ENCODE data around the gene SLBP. TPM values are rescaled to one million over a fixed set of nuclear protein-coding genes. Genes with fewer than 3 reads are reported as not detected.

SLBP gene
- total RNA-seq, 1 donor from 2014 or later: 14.3 TPM

GRCh38 chr4:1666391-1666790 lies 45.7 kb downstream of the SLBP start:
- intact Hi-C loops (cut with micrococcal nuclease): no loop called here
- DNase-seq: peak; percentile 83
- peak; percentile 91 for ATAC-seq

GRCh38 chr4:1664141-1664540 lies 48.0 kb downstream of the SLBP start:
- DNase-seq: no peak
- intact Hi-C loops (cut with micrococcal nuclease): no loop called here
- ATAC-seq: no peak

DNA sequence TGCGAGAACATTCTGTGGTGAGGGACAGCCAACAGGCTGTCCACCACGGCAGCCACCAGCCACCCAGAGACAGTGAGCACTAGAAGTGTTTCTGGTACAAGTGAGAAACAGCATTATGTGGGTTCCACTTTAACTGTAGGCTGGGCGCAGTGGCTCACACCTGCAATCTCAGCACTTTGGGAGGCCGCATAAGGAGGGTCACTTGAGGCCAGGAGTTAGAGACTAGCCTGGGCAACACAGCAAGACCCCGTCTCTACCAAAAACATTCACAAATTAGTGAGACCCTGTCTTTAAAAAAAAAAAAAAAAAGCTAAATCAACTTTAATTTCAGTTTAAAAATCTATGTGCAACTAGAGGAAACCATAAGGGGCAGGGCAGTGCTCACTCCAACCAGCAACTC lies 48.6 kb downstream of the SLBP start:
- intact Hi-C loops (cut with micrococcal nuclease): no loop called here

GRCh38 chr4:1661695-1662094 lies 50.4 kb downstream of the SLBP start:
- no peak for DNase-seq
- ATAC-seq: no peak
- intact Hi-C loops (cut with micrococcal nuclease): no loop called here

More for the DNA sequence above, 48.6 kb downstream of the SLBP start:
- DNase-seq (no peak), ATAC-seq (no peak)

GRCh38 chr4:1660948-1661677 lies 51.0 kb downstream of the SLBP start:
- intact Hi-C loops (cut with micrococcal nuclease): no loop called here
- ATAC-seq (no peak), DNase-seq (no peak)

- intact Hi-C loops (cut with micrococcal nuclease): no loop called here
- ATAC-seq (no peak), DNase-seq (no peak)
Observed at GRCh38 chr4:1659104-1660043, 52.7 kb downstream of the SLBP start.

GRCh38 chr4:1658581-1658980 lies 53.5 kb downstream of the SLBP start:
- intact Hi-C loops (cut with micrococcal nuclease): no loop called here
- no peak for DNase-seq

GRCh38 chr4:1658146-1658545 lies 54.0 kb downstream of the SLBP start:
- intact Hi-C loops (cut with micrococcal nuclease): no loop called here
- ATAC-seq: no peak
- DNase-seq: no peak

More at GRCh38 chr4:1658581-1658980, 53.5 kb downstream of the SLBP start:
- no peak for ATAC-seq

GRCh38 chr4:1656986-1657385 lies 55.1 kb downstream of the SLBP start:
- no peak for ATAC-seq
- no peak for DNase-seq
- intact Hi-C loops (cut with micrococcal nuclease): no loop called here

DNA sequence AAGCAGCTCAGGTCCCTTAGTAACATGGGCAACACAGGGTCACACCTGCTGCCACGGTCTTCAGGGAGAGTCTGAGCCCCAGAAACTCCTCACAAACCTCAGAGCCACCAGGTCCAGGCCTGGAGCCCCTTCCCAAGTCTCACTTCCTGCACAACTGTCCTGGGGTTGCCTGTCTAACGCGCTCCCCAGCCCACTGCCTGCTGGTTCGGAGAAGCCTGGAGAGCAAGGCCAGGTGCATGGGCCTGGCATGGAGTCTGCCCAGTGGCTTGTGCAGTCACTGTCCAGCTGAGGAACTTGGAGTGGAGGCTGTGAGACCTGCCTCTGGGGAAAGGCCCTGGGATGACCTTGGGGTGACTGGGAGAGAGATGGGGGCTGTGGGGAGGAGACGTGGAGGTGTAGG lies 56.0 kb downstream of the SLBP start:
- no peak for DNase-seq
- no peak for ATAC-seq
- intact Hi-C loops (cut with micrococcal nuclease): no loop called here

GRCh38 chr4:1655676-1656075 lies 56.4 kb downstream of the SLBP start:
- no peak for ATAC-seq
- intact Hi-C loops (cut with micrococcal nuclease): no loop called here
- DNase-seq: no peak

DNA sequence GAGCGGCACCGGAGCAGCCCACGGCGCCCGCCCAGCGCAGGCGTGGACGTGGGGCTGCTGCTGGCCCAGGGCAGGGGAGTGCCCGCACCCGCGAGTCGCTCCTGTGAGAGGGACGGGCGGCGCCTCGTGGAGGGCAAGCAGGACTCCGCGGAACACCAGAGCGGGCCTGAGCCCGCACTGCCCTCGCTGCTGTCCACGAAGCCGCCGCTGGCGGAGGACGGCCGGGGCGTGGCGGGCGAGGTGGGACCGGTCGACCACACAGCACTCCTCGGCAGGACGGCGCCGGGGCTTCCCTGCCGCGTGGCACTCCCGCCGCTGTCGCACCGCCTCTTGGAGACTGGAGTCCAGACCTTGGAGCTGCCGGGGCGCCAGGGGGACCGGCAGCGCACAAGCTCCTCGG lies 57.0 kb downstream of the SLBP start:
- DNase-seq (no peak), ATAC-seq (no peak)
- intact Hi-C loops (cut with micrococcal nuclease): no loop called here

DNA sequence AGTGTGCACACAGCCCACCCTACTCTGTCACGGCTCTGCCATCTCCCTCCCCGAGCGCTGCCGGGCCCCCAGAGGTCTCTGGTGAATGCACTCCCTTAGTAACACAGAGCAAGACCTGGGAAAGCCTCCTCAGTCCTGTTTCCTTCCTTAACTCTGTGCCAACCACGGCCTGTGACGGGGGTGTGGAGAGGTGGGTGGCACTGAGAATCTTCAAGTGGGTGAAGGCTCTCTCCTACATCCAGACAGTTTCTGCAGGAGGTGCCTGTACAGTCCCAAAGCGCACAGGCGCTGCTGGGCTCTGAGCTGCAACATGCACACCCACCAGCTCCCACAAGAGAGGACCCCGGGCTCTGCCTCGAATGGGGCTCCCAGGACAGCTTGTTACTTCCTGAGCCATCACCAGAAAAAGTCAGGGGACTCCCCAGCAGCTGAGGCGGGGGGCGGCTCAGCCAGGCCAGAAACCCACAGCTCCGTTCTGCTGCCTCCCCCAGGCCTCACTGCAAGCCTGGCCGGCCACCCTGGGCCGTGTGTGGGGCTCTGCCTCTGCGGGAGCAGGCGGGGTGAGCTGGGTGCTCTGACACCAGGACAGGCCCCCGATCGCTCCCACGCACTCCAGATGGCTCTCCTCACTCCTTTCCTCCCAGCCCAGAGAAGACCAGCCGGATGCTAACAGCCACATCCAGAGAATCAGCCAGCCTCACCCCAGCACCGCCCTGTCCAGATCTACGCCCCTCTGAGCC lies 57.7 kb downstream of the SLBP start:
- ATAC-seq: no peak
- intact Hi-C loops (cut with micrococcal nuclease): no loop called here
- no peak for DNase-seq

DNA sequence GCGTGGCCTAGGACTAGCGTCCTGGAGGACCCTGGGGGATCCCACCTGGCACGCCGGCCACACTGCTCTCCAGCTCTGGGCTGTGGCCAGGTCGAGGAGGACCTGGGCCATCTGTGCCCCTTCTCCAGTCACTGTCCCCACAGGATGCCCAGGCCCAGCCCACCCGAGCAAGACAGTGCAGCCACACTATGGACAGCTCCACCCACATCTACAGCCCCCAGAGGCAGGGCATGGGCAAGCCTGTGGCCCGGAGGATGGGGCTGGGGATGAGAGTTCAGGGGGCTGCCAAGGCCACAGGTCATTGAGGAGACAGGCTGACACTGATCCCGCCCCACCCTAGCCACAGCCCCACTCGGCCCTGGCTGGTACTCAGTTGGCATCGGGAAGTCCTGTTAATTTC lies 58.3 kb downstream of the SLBP start:
- intact Hi-C loops (cut with micrococcal nuclease): no loop called here
- no peak for ATAC-seq
- no peak for DNase-seq

DNA sequence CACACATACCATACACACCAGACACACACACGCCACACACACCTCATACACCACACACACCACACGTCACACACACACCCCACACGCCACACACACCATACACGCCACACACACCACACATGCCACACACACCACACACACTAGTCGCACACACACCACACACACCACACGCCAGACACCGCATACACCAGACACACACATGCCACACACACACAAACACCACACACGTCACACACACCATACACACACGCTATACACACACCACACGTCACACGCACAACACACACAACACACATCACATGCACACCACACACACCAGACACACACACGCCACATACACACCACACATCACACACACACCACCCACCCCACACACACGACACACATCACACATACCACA lies 60.0 kb downstream of the SLBP start:
- no peak for DNase-seq
- intact Hi-C loops (cut with micrococcal nuclease): no loop called here
- ATAC-seq: no peak

DNA sequence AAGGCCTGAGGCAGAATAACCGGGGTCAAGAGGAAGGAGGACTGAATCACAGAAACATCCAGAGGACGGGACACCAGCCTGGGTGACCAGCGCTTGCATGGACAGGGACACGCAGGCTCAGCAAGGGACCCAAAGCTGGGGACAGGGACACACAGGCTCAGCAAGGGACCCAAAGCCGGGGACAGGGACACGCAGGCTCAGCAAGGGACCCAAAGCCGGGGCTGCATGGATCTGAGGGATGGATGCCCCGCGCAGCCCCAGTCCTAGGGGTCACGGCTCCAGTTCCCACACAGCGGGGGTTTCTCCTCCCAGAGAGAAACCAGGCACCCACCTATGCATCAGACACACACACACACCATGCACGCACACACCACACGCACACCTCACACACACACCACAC lies 60.5 kb downstream of the SLBP start:
- ATAC-seq (no peak), DNase-seq (no peak)
- intact Hi-C loops (cut with micrococcal nuclease): no loop called here

DNA sequence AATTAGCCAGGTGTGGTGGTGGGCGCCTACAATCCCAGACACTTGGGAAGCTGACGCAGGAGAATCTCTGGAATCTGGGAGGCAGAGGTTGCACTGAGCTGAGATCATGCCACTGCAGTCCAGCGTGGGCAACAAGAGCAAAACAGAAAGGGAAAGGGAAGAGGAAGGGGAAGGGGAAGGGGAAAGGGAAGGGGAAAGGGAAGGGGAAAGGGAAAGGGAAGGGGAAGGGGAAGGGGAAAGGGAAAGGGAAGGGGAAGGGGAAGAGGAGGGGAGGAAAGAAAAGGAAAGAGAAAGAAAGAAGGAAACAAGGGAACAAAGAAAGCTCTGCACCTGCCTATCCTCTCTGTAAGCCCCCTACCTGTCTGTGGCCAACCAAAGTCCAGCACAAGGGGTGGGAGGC lies 63.2 kb downstream of the SLBP start:
- intact Hi-C loops (cut with micrococcal nuclease): no loop called here
- ATAC-seq (no peak), DNase-seq (no peak)

DNA sequence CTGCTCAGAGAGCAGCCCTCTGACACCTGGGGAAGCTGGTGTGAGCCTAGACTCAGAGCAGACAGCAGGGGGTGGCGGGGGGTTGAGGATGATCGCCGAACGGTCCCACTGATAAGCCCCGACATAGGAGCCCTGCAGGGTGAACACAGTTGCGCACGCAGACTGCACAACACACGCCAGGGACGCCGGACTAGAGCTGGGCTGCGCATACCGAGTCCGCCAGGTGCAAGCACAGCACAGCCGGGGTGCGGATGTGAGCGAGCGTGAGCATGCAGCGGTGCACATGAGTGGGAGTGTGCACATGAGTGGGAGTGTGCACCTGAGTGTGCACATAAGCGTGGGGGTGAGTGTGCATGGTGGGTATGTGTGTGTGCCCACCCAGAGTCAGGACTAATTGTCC lies 64.7 kb downstream of the SLBP start:
- DNase-seq (no peak), ATAC-seq (no peak)
- intact Hi-C loops (cut with micrococcal nuclease): no loop called here

- DNase-seq: no peak
- intact Hi-C loops (cut with micrococcal nuclease): no loop called here
- no peak for ATAC-seq
Observed at GRCh38 chr4:1646690-1647089, 65.4 kb downstream of the SLBP start.
